ENCODE data around the gene LRRC66.

DNA sequence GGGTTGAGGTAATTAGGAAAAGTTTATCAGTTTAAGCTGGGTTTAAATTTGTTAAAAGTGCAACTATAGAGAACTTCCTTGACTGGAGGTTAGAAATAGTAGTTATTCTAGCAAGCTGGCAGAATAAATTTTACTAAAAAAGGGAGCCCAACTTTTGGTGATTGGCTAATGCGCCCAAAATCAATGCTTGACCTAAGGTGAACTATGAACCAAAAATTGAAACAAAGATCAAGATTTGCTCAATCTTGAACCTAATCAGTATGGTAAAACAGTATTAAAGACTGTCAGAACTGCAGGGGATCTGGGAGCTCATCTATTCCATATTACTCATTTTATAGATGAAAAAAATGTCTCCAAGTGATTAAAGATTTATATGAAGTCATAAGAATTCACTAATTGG, 24.9 kb upstream of the LRRC66 start:
- TF ChIP-seq EP300 (IDR thresholded peaks at IDR 0.05) (no peak), RAD21 (conservative IDR thresholded peaks at IDR 0.05 in 1 of 2, IDR thresholded peaks at IDR 0.05 in 1 of 2) (no peak), POLR2A (IDR thresholded peaks at IDR 0.05; ENCODE audit: low read length) (no peak), CBX8 (IDR thresholded peaks at IDR 0.05) (no peak), BHLHE40 (IDR thresholded peaks at IDR 0.05; ENCODE audit: low read depth, low read length) (no peak), SREBF2 (IDR thresholded peaks at IDR 0.05) (no peak), CHD4 (IDR thresholded peaks at IDR 0.05; ENCODE audit: borderline replicate concordance) (no peak), MAZ (IDR thresholded peaks at IDR 0.05; ENCODE audit: borderline replicate concordance, low read depth, low read length) (no peak), KDM5A (IDR thresholded peaks at IDR 0.05) (no peak), ZSCAN20 (CRISPR knock-in tag; IDR thresholded peaks at IDR 0.05) (no peak)
- TF ChIP-seq, protein P1, sequence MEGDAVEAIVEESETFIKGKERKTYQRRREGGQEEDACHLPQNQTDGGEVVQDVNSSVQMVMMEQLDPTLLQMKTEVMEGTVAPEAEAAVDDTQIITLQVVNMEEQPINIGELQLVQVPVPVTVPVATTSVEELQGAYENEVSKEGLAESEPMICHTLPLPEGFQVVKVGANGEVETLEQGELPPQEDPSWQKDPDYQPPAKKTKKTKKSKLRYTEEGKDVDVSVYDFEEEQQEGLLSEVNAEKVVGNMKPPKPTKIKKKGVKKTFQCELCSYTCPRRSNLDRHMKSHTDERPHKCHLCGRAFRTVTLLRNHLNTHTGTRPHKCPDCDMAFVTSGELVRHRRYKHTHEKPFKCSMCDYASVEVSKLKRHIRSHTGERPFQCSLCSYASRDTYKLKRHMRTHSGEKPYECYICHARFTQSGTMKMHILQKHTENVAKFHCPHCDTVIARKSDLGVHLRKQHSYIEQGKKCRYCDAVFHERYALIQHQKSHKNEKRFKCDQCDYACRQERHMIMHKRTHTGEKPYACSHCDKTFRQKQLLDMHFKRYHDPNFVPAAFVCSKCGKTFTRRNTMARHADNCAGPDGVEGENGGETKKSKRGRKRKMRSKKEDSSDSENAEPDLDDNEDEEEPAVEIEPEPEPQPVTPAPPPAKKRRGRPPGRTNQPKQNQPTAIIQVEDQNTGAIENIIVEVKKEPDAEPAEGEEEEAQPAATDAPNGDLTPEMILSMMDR (IDR thresholded peaks at IDR 0.05), result no peak
- TF ChIP-seq, protein P2, sequence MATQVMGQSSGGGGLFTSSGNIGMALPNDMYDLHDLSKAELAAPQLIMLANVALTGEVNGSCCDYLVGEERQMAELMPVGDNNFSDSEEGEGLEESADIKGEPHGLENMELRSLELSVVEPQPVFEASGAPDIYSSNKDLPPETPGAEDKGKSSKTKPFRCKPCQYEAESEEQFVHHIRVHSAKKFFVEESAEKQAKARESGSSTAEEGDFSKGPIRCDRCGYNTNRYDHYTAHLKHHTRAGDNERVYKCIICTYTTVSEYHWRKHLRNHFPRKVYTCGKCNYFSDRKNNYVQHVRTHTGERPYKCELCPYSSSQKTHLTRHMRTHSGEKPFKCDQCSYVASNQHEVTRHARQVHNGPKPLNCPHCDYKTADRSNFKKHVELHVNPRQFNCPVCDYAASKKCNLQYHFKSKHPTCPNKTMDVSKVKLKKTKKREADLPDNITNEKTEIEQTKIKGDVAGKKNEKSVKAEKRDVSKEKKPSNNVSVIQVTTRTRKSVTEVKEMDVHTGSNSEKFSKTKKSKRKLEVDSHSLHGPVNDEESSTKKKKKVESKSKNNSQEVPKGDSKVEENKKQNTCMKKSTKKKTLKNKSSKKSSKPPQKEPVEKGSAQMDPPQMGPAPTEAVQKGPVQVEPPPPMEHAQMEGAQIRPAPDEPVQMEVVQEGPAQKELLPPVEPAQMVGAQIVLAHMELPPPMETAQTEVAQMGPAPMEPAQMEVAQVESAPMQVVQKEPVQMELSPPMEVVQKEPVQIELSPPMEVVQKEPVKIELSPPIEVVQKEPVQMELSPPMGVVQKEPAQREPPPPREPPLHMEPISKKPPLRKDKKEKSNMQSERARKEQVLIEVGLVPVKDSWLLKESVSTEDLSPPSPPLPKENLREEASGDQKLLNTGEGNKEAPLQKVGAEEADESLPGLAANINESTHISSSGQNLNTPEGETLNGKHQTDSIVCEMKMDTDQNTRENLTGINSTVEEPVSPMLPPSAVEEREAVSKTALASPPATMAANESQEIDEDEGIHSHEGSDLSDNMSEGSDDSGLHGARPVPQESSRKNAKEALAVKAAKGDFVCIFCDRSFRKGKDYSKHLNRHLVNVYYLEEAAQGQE (IDR thresholded peaks at IDR 0.05), result no peak
- TF ChIP-seq, protein P3, sequence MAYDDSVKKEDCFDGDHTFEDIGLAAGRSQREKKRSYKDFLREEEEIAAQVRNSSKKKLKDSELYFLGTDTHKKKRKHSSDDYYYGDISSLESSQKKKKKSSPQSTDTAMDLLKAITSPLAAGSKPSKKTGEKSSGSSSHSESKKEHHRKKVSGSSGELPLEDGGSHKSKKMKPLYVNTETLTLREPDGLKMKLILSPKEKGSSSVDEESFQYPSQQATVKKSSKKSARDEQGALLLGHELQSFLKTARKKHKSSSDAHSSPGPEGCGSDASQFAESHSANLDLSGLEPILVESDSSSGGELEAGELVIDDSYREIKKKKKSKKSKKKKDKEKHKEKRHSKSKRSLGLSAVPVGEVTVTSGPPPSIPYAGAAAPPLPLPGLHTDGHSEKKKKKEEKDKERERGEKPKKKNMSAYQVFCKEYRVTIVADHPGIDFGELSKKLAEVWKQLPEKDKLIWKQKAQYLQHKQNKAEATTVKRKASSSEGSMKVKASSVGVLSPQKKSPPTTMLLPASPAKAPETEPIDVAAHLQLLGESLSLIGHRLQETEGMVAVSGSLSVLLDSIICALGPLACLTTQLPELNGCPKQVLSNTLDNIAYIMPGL (CRISPR knock-in tag; IDR thresholded peaks at IDR 0.05; ENCODE audit: borderline replicate concordance), result no peak
- TF ChIP-seq, protein P4, sequence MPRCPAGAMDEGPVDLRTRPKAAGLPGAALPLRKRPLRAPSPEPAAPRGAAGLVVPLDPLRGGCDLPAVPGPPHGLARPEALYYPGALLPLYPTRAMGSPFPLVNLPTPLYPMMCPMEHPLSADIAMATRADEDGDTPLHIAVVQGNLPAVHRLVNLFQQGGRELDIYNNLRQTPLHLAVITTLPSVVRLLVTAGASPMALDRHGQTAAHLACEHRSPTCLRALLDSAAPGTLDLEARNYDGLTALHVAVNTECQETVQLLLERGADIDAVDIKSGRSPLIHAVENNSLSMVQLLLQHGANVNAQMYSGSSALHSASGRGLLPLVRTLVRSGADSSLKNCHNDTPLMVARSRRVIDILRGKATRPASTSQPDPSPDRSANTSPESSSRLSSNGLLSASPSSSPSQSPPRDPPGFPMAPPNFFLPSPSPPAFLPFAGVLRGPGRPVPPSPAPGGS (IDR thresholded peaks at IDR 0.05), result no peak

All from A549 (cell line).